HFF-Myc (cell line): ENCODE results near the gene POLG2.
"Not testable (repeated sequence)": the region's sequence is repeated elsewhere in the genome, so short reads cannot be mapped to it uniquely, and the experiment has no call there.

Source experiments
- DNase-seq: peaks from one replicate; pipeline ENCODE4 v3.0.0-alpha.2; 2011; ENCODE audit warnings: low read depth; ENCODE audit errors: extremely low read depth
- H3K4me3 ChIP-seq: replicated peaks from 2 replicates; pipeline ENCODE4 v1.5.1; 2011; ENCODE audit warnings: low read depth, mild to moderate bottlenecking, control low read depth, low read length
- CTCF ChIP-seq: IDR thresholded peaks from 2 replicates; pipeline ENCODE4 v1.5.1; 2012; ENCODE audit warnings: mild to moderate bottlenecking, low read depth, low read length, control low read depth; ENCODE audit errors: missing control alignments

The POLG2 gene

GRCh38 chr17:64466019-64466735 is 30.7 kb downstream of the POLG2 start:
- TF ChIP-seq CTCF: no peak
- DNase-seq: no peak
- no peak overlapping the region for H3K4me3 ChIP-seq

- TF ChIP-seq CTCF: no peak
- no peak overlapping the region for H3K4me3 ChIP-seq
- DNase-seq: no peak
Observed at GRCh38 chr17:64461788-64462187, 35.1 kb downstream of the POLG2 start.

DNA sequence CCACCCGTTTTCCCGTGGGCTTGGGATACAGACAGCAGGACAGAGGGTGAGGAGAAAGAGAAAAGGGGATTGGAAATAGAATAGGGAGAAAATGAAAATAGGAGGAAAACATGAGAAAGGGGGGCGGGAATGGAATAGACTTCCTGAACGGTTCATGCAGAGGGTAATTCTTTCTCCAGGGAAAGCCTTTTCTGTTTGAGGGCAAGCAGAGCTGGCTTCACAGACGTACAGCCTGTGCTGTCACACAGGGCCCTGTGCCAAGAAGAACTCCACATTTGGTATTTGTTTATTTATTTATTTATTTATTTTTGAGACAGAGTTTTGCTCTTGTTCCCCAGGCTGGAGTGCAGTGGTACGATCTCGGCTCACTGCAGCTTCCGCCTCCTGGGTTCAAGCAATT is 35.9 kb downstream of the POLG2 start:
- TF ChIP-seq CTCF: no peak
- H3K4me3 ChIP-seq: no peak overlapping the region
- no peak for DNase-seq

- not testable (repeated sequence) for H3K4me3 ChIP-seq, DNase-seq
Observed at GRCh38 chr17:64459818-64460217, 37.0 kb downstream of the POLG2 start.

DNA sequence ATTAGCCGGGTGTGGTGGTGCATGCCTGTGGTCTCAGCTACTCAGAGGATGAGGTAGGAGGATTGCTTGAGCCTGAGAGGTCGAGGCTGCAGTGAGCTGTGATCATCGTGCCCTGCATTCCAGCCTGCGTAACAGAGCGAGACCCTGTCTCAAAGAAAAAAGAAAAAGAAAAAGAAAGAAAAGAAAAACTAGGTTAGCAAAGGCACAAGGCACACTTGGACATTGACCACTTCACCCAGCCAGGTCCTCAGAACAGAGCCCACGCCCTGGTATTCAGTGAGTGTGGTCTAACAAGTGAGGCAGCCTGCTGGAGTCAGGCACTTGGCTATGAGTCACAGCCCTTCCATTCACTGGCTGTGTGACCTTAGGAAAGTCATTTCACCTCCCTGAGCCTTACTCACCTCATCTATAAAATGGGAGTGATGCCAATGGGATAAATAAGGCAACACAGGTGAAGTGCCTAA is 37.5 kb downstream of the POLG2 start:
- TF ChIP-seq CTCF: no peak
- no peak overlapping the region for H3K4me3 ChIP-seq
- DNase-seq: peak; percentile 19

DNA sequence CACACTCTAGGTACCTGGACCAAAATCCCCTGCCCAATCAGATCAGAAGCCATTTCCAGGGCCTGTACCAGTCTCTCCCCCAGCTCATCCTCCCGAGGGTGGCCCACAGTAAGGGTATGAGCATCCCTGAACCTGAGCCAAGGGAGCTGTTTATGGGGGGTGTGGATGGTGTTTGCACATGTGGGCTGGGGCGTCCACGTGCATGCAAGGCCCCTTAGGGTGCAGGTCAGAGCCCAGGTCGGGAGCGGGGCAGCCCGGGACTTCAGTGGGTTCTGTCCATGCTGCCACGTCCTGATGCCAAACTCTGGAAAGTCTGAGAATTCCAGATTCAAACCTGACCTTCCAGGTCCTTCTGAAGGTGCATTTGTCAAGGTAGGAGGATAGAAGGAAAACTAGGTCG is 38.1 kb downstream of the POLG2 start:
- no peak for TF ChIP-seq CTCF
- H3K4me3 ChIP-seq: no peak overlapping the region

DNA sequence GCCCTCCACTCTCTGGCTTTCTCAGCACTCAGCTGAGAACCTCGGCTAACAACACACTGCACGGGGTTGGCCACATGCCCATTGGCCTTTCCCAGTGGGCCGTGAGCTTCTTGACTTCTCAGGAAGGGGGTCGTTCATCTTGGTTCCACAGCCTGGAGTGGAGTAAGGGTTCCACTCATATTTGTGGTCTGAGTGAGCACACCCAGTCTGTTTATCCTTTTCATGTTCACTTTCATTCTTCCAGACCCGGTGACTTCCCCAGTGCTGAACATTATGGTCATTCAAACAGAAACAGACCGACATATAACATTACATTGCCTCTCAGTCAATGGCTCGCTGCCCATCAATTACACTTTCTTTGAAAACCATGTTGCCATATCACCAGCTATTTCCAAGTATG is 39.7 kb downstream of the POLG2 start:
- no peak overlapping the region for H3K4me3 ChIP-seq
- TF ChIP-seq CTCF: no peak
- DNase-seq: no peak

More for the DNA sequence above, 38.1 kb downstream of the POLG2 start:
- DNase-seq: no peak
